Neutrophil (primary cell): Measurements from ENCODE around the gene MED10.

Experiments
- H3K27ac ChIP-seq: fragments of 200-600 bp; sonication (generic); 2 replicates; pipeline ENCODE4 v1.5.1; 2016; ENCODE audit warnings: mild to moderate bottlenecking, moderate library complexity
- H3K27me3 ChIP-seq: fragments of 200-600 bp; sonication (generic); 2 replicates; pipeline ENCODE4 v1.6.0; 2016; ENCODE audit warnings: mild to moderate bottlenecking
- H3K36me3 ChIP-seq: fragments of 200-600 bp; sonication (generic); 2 replicates; pipeline ENCODE4 v1.5.1; 2017
- H3K4me1 ChIP-seq, 2 experiments: fragments of 200-600 bp in 1 of 2; sonication (generic) in 1 of 2; 1 replicate in 1 of 2; 2 replicates in 1 of 2; pipeline versions ENCODE4 v1.5.1 to v1.6.1; 2013 to 2016; ENCODE audit warnings: low read depth in 1 of 2, low read length in 1 of 2, mild to moderate bottlenecking in 1 of 2, moderate library complexity in 1 of 2; ENCODE audit not compliant: control insufficient read depth in 1 of 2, insufficient read depth in 1 of 2
- H3K4me3 ChIP-seq, 2 experiments: fragments of 200-600 bp in 1 of 2; sonication (generic) in 1 of 2; 1 replicate in 1 of 2; 2 replicates in 1 of 2; pipeline ENCODE4 v1.5.1; 2013 to 2016; ENCODE audit warnings: low read depth in 1 of 2, low read length in 1 of 2, mild to moderate bottlenecking in 1 of 2, moderate library complexity in 1 of 2
- H3K9me3 ChIP-seq: fragments of 200-600 bp; sonication (generic); 2 replicates; pipeline ENCODE4 v1.5.1; 2016
- CTCF ChIP-seq: fragments of 200-600 bp; sonication (generic); IDR thresholded peaks from 2 replicates; pipeline ENCODE4 v1.5.1; 2016; ENCODE audit warnings: antibody characterized with exemption

MED10 gene

GRCh38 chr5:6322163-6322713 is 56.1 kb downstream of the MED10 start:
- Histone ChIP-seq H3K27ac (no peak overlapping the region), H3K9me3 (no peaks in the 10 kb centered on the region)
- no peak for TF ChIP-seq CTCF

More at GRCh38 chr5:6322163-6322713, 56.1 kb downstream of the MED10 start:
- Histone ChIP-seq H3K36me3 (no peaks in the 10 kb centered on the region), H3K4me3 (no peak overlapping the region), H3K27me3 (no peaks in the 10 kb centered on the region), H3K4me1 (no peaks in the 10 kb centered on the region)
